ENCODE data around the gene NEU2.

The NEU2 gene

DNA sequence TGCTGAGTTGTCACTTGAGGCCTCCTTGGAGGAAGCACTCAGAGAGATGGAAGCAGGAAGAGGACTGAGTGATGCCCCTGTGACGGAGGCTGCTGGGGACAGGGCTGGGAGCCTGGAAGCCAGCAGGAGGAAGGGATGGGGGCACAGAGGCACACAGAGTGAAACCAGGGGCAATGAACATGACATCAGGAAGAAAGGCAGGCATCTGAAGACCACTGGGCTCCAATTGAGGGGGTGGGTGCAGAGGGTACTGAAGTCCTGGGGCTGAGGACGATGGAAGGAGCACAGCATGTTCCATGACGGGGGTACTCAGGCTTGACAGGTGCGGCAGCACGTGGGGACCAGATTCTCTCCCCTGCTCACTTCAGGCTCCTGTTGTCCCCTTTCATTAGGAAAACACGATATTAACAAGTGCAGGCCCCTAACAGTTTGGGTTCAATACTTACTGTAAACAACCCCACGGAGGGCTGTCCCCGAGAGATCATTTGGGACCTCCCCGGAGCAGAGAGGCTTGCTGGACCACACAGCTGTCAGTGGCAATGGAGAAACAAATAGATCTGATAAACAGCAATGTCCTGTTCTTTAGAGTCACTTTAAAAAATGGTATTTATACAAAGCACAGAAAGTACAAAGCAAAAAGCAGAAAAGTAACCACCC lies 36.4 kb downstream of the NEU2 start:
- H3K4me3 ChIP-seq (ENCODE audit: low read length) = peak overlapping the region; percentile 18; the same call in 1 of the 2 replicates
- H3K9me3 ChIP-seq (ENCODE audit: control insufficient read depth, insufficient read depth, low read length) = 0 out of 2 replicates have a peak, but pooled peaks cover 7% of the 10 kb centered on the region
- peaks cover 90% of the 10 kb centered on the region for H3K79me2 ChIP-seq (ENCODE audit: control insufficient read depth, low read length)
- peaks cover 67% of the 10 kb centered on the region for H3K4me1 ChIP-seq (ENCODE audit: control insufficient read depth, low read length)
- H4K20me1 ChIP-seq (ENCODE audit: control insufficient read depth, insufficient read depth, low read depth, low read length) = peaks cover 10% of the 10 kb centered on the region
- peaks cover 7% of the 10 kb centered on the region for H3F3A ChIP-seq (ENCODE audit: control insufficient read depth, insufficient read depth)
- H3K9me2 ChIP-seq (replicated peaks; ENCODE audit: control insufficient read depth, low read length) = no peaks in the 10 kb centered on the region
- no peak overlapping the region for H3K27ac ChIP-seq (ENCODE audit: low read depth, low read length)
- no peak for TF ChIP-seq EZH2phosphoT487 (IDR thresholded peaks at IDR 0.05; ENCODE audit: borderline replicate concordance, low read length)
- TF ChIP-seq, protein P1, sequence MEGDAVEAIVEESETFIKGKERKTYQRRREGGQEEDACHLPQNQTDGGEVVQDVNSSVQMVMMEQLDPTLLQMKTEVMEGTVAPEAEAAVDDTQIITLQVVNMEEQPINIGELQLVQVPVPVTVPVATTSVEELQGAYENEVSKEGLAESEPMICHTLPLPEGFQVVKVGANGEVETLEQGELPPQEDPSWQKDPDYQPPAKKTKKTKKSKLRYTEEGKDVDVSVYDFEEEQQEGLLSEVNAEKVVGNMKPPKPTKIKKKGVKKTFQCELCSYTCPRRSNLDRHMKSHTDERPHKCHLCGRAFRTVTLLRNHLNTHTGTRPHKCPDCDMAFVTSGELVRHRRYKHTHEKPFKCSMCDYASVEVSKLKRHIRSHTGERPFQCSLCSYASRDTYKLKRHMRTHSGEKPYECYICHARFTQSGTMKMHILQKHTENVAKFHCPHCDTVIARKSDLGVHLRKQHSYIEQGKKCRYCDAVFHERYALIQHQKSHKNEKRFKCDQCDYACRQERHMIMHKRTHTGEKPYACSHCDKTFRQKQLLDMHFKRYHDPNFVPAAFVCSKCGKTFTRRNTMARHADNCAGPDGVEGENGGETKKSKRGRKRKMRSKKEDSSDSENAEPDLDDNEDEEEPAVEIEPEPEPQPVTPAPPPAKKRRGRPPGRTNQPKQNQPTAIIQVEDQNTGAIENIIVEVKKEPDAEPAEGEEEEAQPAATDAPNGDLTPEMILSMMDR (IDR thresholded peaks at IDR 0.05; ENCODE audit: low read depth, low read length, poor library complexity, severe bottlenecking) = no peak
- no peaks in the 10 kb centered on the region for H3K27me3 ChIP-seq (ENCODE audit: control insufficient read depth, low read length)
- H3K4me2 ChIP-seq (ENCODE audit: low read length) = peak overlapping the region; percentile 55
- H3K36me3 ChIP-seq (ENCODE audit: control insufficient read depth, low read length) = peaks cover 58% of the 10 kb centered on the region

DNA sequence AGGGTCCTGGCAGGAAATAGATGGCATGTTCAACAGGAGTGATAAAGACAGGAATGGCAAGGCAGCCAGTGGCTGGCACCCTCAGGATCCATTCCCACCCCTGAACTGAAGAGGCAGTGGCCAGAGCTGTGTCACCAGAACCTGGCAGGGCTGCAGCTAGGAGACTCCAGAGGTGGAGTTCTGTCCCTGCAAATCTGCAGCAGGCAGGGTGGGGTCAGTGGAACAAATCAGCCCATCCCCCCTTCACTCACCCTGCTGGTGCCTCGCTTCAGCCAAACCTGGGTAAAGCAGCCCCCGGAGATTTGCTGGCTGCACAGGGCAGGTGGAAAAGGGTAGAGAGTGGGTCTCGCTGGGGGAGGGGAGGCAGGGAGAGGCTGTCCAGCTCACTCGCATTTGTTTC lies 40.4 kb downstream of the NEU2 start:
- H3K36me3 ChIP-seq (ENCODE audit: control insufficient read depth, low read length) = peaks cover 45% of the 10 kb centered on the region
- peaks cover 42% of the 10 kb centered on the region for H3F3A ChIP-seq (ENCODE audit: control insufficient read depth, insufficient read depth)
- TF ChIP-seq, protein P1 (IDR thresholded peaks at IDR 0.05; ENCODE audit: low read depth, low read length, poor library complexity, severe bottlenecking) = no peak
- no peak for TF ChIP-seq EZH2phosphoT487 (IDR thresholded peaks at IDR 0.05; ENCODE audit: borderline replicate concordance, low read length)

DNA sequence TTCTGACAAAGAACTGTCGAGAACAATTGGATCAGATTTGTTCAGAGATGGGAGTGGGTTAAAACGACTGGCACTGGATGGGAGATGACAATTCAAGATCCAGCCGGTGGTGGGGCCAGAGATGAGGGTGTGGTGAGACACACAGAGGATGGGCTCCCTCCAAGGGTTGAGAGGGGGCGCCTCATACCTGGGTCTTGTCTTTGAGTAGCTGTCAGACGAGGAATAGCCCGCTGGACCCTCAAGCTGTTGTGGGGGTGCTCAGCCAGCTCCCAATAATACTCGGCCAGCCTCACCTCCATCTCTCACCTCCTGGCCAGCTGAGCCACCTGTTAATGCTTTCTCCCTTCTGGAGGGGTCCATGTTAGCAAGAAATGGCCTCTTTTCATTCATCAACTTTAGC lies 41.6 kb downstream of the NEU2 start:
- Histone ChIP-seq H3K79me2 (ENCODE audit: control insufficient read depth, low read length) (peaks cover 72% of the 10 kb centered on the region), H3K27ac (ENCODE audit: low read depth, low read length) (peak overlapping the region; percentile 99), H3K4me3 (ENCODE audit: low read length) (peak overlapping the region; percentile 72), H3K36me3 (ENCODE audit: control insufficient read depth, low read length) (peaks cover 45% of the 10 kb centered on the region), H4K20me1 (ENCODE audit: control insufficient read depth, insufficient read depth, low read depth, low read length) (no peaks in the 10 kb centered on the region), H3F3A (ENCODE audit: control insufficient read depth, insufficient read depth) (peaks cover 51% of the 10 kb centered on the region), H3K4me1 (ENCODE audit: control insufficient read depth, low read length) (peaks cover 86% of the 10 kb centered on the region), H3K9me2 (replicated peaks; ENCODE audit: control insufficient read depth, low read length) (no peaks in the 10 kb centered on the region), H3K4me2 (ENCODE audit: low read length) (peak overlapping the region; percentile 99), H3K27me3 (ENCODE audit: control insufficient read depth, low read length) (no peaks in the 10 kb centered on the region), H3K9me3 (ENCODE audit: control insufficient read depth, insufficient read depth, low read length) (0 out of 2 replicates have a peak, but pooled peaks cover 7% of the 10 kb centered on the region)
- TF ChIP-seq, protein P1 (IDR thresholded peaks at IDR 0.05; ENCODE audit: low read depth, low read length, poor library complexity, severe bottlenecking) = peak; percentile 39
- no peak for TF ChIP-seq EZH2phosphoT487 (IDR thresholded peaks at IDR 0.05; ENCODE audit: borderline replicate concordance, low read length)

More for the DNA sequence above, 40.4 kb downstream of the NEU2 start:
- Histone ChIP-seq H3K9me3 (ENCODE audit: control insufficient read depth, insufficient read depth, low read length) (0 out of 2 replicates have a peak, but pooled peaks cover 7% of the 10 kb centered on the region), H3K4me3 (ENCODE audit: low read length) (no peak overlapping the region), H3K4me2 (ENCODE audit: low read length) (peak overlapping the region; percentile 41), H3K79me2 (ENCODE audit: control insufficient read depth, low read length) (peaks cover 74% of the 10 kb centered on the region), H3K27me3 (ENCODE audit: control insufficient read depth, low read length) (no peaks in the 10 kb centered on the region), H4K20me1 (ENCODE audit: control insufficient read depth, insufficient read depth, low read depth, low read length) (no peaks in the 10 kb centered on the region), H3K27ac (ENCODE audit: low read depth, low read length) (0 out of 2 replicates have a peak overlapping the region, but pooled peaks have one; percentile 9), H3K4me1 (ENCODE audit: control insufficient read depth, low read length) (peaks cover 85% of the 10 kb centered on the region), H3K9me2 (replicated peaks; ENCODE audit: control insufficient read depth, low read length) (no peaks in the 10 kb centered on the region)
